HTR-8/SVneo (cell line): ENCODE measurements around the gene ITGAV.

Source experiments
- DNase-seq: peaks from one replicate; pipeline ENCODE4 v3.0.0; 2011; ENCODE audit warnings: low spot score, mixed read lengths; ENCODE audit not compliant: insufficient read length
- FAIRE-seq: peaks from 2 replicates; lab custom pipeline; 2011; peaks lifted over from hg19 to GRCh38; lab: Jason Lieb, UNC

ITGAV gene

DNA sequence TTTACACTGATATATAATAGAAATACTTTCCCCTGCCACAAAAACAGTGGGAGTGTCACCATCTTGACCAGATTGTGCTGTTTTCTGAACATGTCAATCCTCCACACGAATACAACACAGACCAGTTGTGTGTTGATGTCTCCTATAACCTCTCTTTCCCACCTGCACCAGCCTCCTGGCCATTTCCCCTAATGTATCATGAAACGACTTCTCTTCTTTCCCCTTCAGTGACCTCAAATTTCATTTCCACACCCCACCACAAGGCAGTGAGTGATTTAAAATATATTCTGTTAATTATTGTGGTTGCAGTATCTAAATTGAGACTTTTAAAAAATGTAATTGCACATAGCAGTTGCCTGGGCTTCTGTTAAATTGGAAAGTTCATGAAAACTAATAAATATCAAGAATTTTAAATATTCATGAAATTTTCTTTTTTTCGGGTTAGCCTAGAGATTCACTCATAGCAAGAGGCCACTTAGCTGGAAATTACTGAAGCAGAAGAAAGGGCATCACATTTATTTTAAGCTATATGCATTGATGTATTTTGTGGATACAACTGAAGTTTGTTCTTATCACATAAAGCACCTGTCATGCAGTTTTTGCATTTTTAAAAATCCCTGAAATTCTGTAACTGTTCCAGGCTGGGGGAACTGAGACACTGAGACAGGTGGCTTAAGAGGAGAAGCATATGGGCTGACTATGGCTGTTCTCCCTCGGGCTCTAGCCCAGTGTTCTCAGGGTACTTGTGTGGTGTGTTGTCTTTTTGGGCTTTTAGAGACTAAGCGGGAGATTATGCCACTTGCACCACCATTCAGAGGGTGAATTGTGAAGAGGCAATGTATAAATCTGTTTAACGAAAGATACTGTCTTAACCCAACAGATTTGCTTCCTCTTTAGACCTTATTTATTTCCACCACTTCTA, 119.9 kb downstream of the ITGAV start:
- FAIRE-seq (no peak), DNase-seq (no peak)

- no peak for FAIRE-seq
Observed at GRCh38 chr2:186713691-186714090, 123.8 kb downstream of the ITGAV start.

DNA sequence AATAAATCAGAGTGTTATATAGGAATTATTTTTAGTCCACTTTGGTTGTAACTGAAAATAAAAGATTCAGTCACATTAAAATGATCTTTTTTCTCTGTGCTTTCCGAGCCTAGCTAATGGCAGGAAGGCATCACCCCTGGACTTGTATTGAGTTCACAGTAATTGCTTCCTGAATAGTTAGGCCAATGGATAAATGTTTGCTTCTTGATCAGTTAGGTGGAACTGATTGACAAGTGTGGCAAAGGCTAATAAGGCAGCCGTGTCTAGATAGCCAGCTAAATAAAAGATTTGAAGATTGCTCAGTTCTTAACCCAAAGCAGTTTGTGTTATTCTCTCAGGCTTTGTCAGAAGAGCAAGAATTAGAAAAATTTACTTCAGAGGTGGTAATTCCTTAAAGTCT, 124.8 kb downstream of the ITGAV start:
- FAIRE-seq (no peak), DNase-seq (no peak)

More at GRCh38 chr2:186713691-186714090, 123.8 kb downstream of the ITGAV start:
- no peak for DNase-seq

DNA sequence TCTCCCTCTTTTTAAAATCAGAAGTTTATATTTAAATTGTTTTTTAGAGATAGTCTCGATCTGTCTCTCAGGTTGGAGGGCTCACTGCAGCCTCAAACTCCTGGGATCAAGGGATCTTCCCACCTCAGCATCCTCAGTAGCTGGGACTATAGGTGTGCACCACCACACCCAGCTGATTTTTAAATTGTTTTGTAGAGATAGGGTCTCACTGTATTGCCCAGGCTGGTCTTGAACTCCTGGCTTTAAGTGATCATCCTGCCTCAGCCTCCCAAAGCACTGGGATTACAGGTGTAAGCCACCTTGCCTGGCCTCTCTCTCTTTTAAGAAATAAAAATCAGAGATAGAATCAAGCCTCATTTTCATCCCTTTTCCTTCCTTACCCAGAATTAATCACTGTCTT, 126.1 kb downstream of the ITGAV start:
- no peak for DNase-seq
- no peak for FAIRE-seq

DNA sequence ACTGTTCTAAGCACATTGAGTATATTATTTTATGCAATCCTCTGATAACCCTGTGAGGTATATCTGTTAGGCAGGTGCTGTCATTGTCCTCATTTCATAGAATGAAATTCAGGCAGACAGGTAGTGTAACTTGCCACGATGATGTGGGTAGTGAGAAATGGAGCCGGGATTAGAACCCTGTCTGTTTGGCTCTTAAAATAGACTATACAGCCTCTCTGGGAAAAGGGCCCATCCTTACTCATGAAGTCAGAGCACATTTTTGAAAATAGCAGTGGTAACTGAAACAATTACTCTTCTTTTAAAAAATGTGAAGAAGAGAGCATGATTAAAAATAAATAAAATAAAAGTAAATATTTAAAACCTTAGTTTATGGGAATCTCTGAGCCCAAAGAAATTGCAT, 127.0 kb downstream of the ITGAV start:
- DNase-seq (no peak), FAIRE-seq (no peak)

DNA sequence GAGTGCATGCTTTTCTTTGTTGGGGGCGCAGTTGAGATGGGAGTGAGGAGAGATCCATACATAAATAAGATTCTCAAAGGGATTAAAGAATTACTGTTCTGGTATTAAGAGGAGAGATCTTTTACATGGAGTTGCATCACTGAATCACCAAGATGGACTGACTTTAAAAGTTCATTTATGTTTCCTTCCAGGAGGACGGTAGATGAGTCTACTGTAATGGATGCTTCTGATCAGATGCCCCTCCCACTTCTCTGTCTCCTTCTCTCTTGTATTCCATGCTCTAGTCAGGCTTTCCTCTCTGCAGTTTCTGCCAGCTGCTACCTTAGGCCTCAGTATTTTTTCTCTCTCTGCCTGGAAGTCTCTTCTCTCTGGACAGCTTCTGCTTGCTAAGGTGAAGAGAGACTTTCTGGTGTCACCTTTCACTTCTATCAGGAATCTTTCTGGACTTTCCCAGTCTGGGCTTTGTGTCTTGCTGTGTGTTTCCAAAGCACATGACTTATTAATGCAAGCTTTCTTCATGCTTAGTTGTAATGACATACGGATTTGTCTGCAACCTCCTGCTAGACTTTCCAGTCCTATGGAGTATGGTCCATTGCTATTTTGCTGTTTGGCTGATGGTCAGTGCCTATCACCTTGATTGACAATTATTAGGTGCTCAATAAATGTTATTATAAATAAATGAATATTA, 127.6 kb downstream of the ITGAV start:
- FAIRE-seq (no peak), DNase-seq (no peak)

DNA sequence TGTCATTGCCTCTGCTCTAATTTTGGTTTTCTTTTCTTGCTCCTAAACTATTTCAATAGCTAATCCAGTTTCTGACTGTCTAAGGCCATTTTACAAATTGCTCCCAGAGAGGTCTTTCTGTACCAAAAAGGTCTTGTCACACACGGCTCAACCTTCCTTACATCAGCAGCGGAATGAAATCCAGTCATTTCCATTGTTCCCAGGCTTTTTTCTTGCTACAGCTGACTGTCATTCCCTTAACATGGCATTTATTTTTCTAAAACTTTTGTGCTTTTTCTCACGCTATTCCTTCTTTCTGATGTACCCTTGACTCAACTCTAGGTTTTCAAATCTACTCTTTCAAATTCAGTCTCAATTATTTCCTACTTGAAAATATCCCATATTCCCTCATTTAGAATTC, 128.3 kb downstream of the ITGAV start:
- DNase-seq, result no peak
- FAIRE-seq, result no peak

DNA sequence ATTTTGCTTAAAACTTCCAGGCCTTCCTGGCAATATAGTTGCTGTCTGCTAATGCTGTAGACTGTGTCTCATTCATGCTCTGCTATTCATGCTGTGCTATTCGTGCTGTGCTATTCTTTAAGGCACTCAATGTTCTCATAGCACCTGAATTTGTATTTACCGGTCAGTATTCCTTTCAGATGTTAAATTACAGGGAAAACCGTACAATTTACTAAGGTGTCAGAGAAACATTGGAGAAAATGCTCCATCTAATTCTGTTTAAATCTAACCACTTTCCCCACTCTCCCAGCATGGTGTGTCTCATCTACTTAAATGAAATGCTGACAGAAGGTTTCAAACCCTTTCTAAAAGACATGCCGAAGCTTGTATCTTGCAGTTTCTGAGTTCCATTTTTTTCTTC, 129.0 kb downstream of the ITGAV start:
- DNase-seq (no peak), FAIRE-seq (no peak)

DNA sequence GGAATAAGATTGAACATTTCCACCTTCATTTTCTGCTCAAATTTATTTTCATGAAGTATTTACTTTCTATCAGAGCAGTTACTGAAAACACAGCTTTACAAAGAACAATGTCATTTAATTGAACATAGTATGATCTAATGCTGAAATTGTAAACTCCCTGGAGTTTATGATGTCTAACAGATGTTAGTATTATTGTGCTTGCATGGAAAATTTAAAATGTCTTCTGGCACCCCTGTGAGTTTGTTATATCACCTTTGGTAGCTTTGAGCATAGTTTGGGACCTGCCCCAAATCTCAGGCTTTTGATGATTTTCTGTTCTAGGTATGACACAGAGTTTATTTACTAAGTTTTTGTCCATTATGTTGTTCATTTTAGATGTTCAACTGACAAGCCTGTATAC, 132.1 kb downstream of the ITGAV start:
- FAIRE-seq (no peak), DNase-seq (no peak)

GRCh38 chr2:186724736-186725135, 134.9 kb downstream of the ITGAV start:
- DNase-seq, result no peak
- no peak for FAIRE-seq

- FAIRE-seq, result no peak
- no peak for DNase-seq
Observed at GRCh38 chr2:186725783-186726182, 135.9 kb downstream of the ITGAV start.

GRCh38 chr2:186726938-186727337, 137.1 kb downstream of the ITGAV start:
- FAIRE-seq, result no peak
- DNase-seq, result no peak

- DNase-seq (no peak), FAIRE-seq (no peak)
Observed at GRCh38 chr2:186728631-186729030, 138.8 kb downstream of the ITGAV start.
